Measurements from ENCODE around the gene DLGAP1.

DNA sequence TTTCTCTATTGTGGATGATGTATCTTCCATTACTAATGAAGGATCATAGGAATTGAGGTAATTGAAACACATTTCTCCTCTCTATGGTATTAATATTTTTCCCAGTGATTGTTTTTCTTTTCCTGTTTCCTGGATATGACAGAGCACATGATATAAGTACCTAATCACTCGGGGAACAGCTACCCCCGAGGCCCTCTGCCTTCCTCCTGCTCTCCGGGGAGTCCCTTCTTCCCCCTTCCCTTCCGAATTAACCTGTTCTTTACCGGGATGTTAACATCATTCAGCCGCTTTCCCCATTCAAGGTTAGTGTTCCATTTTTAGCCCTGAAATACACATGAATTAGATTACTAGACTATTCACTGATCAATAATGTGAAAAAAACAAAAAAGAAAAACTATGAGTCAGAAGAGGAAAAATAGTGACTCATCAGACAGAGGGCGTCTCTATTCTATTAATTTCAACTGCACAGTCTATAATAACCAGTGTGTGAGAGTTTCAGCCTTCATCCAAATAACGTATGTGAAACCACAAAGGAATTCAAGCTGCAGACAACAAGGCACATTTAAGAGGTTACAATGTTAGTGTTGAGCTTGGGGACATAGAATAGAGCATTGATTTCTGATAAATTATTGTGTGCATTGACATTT, 450.8 kb downstream of the DLGAP1 start:
- TF ChIP-seq, protein P1, sequence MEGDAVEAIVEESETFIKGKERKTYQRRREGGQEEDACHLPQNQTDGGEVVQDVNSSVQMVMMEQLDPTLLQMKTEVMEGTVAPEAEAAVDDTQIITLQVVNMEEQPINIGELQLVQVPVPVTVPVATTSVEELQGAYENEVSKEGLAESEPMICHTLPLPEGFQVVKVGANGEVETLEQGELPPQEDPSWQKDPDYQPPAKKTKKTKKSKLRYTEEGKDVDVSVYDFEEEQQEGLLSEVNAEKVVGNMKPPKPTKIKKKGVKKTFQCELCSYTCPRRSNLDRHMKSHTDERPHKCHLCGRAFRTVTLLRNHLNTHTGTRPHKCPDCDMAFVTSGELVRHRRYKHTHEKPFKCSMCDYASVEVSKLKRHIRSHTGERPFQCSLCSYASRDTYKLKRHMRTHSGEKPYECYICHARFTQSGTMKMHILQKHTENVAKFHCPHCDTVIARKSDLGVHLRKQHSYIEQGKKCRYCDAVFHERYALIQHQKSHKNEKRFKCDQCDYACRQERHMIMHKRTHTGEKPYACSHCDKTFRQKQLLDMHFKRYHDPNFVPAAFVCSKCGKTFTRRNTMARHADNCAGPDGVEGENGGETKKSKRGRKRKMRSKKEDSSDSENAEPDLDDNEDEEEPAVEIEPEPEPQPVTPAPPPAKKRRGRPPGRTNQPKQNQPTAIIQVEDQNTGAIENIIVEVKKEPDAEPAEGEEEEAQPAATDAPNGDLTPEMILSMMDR (IDR thresholded peaks at IDR 0.05; ENCODE audit: low read depth, low read length), result no peak
- TF ChIP-seq EZH2phosphoT487 (IDR thresholded peaks at IDR 0.05; ENCODE audit: low read depth), result no peak
